ENCODE results near the gene DTNBP1. TPM values are rescaled to one million over a fixed set of nuclear protein-coding genes. Genes with fewer than 3 reads are reported as not detected.
A peak's percentile ranks its signal among the peaks of the same experiment; 100 is the strongest.

The DTNBP1 gene
- total RNA-seq, 2 donors from 2014 or later: 6.3 to 25.0 TPM

DNA sequence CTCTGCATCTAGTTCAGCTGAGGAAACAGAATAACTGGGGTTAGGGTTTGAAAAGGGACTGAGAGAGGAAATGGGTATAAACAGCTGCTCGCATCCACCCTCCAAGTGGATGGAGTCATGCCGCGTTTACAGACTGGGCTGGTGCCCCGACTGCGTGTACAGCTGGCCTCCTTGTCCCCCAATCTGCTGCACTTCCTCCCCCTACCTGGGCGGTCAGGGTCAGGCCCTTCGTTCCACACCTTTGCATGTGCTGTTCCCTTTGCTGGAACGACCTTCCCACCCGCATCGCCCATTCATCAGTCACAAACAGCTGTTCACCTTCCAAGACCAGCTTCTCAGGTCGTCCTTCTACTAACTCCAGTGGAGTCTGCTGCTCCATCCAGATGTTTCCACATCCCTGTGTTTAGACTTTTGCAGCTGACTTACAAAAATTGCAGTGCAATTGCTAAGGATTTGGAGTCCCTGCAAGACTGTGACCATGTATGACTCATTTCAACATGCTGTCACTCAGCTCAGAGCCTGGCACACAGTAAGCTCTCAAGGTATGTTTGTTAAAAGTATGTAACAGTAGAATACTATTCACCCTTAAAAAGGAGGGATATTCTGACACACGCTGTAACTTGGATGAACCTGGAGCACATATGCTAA, 129.3 kb downstream of the DTNBP1 start:
- Histone ChIP-seq H3K4me3 (no peak overlapping the region), H3K9me3 (no peaks in the 10 kb centered on the region), H3K27ac (no peak overlapping the region), H3K4me1 (peaks cover 0 to 16% of the 10 kb centered on the region in 2 donors), H3K27me3 (no peaks in the 10 kb centered on the region), H3K36me3 (peaks cover 15% of the 10 kb centered on the region)
- peak; percentile 36 for DNase-seq (ENCODE audit: low spot score)
- TF ChIP-seq, protein P1, sequence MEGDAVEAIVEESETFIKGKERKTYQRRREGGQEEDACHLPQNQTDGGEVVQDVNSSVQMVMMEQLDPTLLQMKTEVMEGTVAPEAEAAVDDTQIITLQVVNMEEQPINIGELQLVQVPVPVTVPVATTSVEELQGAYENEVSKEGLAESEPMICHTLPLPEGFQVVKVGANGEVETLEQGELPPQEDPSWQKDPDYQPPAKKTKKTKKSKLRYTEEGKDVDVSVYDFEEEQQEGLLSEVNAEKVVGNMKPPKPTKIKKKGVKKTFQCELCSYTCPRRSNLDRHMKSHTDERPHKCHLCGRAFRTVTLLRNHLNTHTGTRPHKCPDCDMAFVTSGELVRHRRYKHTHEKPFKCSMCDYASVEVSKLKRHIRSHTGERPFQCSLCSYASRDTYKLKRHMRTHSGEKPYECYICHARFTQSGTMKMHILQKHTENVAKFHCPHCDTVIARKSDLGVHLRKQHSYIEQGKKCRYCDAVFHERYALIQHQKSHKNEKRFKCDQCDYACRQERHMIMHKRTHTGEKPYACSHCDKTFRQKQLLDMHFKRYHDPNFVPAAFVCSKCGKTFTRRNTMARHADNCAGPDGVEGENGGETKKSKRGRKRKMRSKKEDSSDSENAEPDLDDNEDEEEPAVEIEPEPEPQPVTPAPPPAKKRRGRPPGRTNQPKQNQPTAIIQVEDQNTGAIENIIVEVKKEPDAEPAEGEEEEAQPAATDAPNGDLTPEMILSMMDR (IDR thresholded peaks at IDR 0.05): no peak

DNA sequence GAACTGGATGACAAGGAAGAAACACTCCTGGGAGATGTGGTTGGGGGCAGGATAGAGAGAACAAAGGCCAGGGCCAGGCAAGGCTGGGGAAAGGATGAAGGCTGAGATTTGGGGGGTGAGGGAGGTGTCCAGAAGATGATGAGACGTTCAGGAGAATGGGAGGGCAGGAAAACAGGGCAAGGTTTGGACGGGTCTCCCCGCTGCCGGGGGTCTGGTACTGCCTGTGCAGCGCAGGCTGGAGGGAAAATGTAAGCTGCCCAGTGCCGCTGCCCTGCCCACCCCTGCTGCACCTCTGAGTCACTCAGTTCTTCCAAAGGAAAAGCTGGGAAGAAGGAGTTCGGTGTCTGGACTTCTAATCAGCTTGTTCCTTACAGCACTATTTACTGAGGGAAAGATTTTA, 130.9 kb downstream of the DTNBP1 start:
- Histone ChIP-seq H3K9me3 (no peaks in the 10 kb centered on the region), H3K27ac (no peak overlapping the region), H3K27me3 (no peaks in the 10 kb centered on the region), H3K36me3 (peaks cover 15% of the 10 kb centered on the region), H3K4me1 (peaks cover 0 to 16% of the 10 kb centered on the region in 2 donors), H3K4me3 (no peak overlapping the region)
- TF ChIP-seq, protein P1 (IDR thresholded peaks at IDR 0.05): no peak
- DNase-seq (ENCODE audit: low spot score): peak; percentile 28

DNA sequence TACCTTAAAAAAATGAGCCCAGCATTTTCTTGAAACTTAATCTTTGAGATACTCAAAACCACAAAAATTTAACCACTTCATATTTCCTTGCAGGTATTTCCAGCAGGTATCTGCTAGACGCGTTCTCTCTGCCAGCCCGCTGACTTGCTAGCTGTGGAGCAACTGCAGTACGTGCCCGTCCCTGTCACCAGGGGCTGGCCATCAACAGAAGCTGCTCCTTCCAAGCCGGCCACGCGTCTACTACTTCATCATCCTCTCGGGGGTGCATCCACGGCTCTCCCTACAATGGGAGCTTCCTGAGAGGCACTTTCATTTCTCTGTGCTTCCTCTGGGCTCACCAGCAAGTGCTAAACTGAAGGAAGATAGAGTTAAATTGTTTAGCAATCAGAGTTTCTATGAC, 132.4 kb downstream of the DTNBP1 start:
- H3K36me3 ChIP-seq: peaks cover 15% of the 10 kb centered on the region

DNA sequence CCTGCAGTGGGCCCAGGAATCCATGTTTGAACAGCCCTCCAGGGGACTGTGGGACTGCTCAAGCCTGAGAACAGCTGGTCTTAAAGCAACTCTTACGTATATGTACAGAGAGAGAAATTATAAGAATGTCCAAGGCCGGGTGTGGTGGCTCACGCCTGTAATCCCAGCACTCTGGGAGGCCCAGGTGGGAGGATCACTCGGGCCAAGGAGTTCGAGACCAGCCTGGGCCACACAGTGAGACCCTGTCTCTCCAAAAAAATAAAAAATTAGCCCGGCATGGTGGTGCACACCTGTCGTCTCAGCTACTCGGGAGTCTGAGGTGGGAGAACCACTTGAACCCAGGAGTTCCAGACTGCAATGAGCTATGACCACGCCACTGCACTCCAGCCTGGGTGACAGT, 134.0 kb downstream of the DTNBP1 start:
- Histone ChIP-seq H3K27me3 (no peaks in the 10 kb centered on the region), H3K4me3 (no peak overlapping the region), H3K9me3 (no peaks in the 10 kb centered on the region), H3K4me1 (no peaks in the 10 kb centered on the region), H3K36me3 (peaks cover 21% of the 10 kb centered on the region), H3K27ac (no peak overlapping the region)
- DNase-seq (ENCODE audit: low spot score): peak; percentile 26
- TF ChIP-seq, protein P1 (IDR thresholded peaks at IDR 0.05): no peak

More for the DNA sequence above, 132.4 kb downstream of the DTNBP1 start:
- peak; percentile 52 for DNase-seq (ENCODE audit: low spot score)
- Histone ChIP-seq H3K9me3 (no peaks in the 10 kb centered on the region), H3K27me3 (no peaks in the 10 kb centered on the region), H3K27ac (no peak overlapping the region), H3K4me3 (no peak overlapping the region), H3K4me1 (peaks cover 0 to 3% of the 10 kb centered on the region in 2 donors)
- TF ChIP-seq, protein P1 (IDR thresholded peaks at IDR 0.05): no peak

DNA sequence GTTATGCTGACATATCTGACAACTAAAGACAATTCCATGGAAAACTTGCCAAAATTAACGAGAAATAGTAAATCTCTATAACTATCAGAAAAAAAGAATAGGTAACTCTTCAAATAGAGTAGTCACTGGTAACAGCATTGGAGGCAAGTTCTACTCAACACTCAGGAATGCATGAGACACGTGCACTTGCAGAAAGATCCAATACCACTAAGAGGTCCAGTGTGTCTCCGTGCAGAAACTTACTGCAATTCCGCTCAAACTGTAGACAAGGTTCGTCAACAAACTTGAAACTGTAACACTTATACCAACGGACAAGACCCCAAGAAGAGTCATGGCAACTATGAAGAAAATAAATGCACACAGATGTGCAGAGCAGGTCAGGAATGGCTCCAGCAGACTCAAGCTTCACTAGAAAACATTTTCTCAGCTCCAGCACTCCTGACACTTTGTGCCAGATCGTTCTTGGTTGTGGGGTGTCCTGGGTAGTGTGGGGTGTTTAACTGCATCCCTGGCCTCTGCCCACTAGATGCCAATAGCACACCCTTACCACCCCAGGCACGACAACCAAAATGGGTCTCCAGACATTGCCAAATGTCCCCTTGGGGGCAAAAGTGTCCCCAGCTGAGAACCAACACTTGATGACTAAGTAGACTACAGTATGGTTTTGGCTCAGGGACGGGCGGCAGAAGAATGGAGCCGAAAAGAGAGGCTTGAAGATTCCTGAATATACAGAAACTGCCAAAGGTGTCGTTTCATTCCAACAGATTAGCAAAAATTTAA, 134.8 kb downstream of the DTNBP1 start:
- no peak overlapping the region for H3K27ac ChIP-seq
- peaks cover 30% of the 10 kb centered on the region for H3K36me3 ChIP-seq
- TF ChIP-seq, protein P1 (IDR thresholded peaks at IDR 0.05): no peak

More for the DNA sequence above, 134.8 kb downstream of the DTNBP1 start:
- peak; percentile 26 for DNase-seq (ENCODE audit: low spot score)
- Histone ChIP-seq H3K4me1 (no peaks in the 10 kb centered on the region), H3K4me3 (no peak overlapping the region), H3K9me3 (no peaks in the 10 kb centered on the region), H3K27me3 (no peaks in the 10 kb centered on the region)
